Activated CD8-positive, alpha-beta memory T cell treated with anti-CD3 and anti-CD28 coated beads for 36 hours (primary cell): ENCODE measurements around the gene CROCC2. TPM values are rescaled to one million over a fixed set of nuclear protein-coding genes. Genes with fewer than 3 reads are reported as not detected.

ENCODE experiments used
- CTCF ChIA-PET: fragments of 350-600 bp; sonication (Branson Sonifier 250); formaldehyde crosslinking; loops from one replicate; lab custom pipeline; 2021; ENCODE audit warnings: antibody characterized with exemption; lab: Charles Lee
- POLR2A ChIA-PET: fragments of 350-600 bp; sonication (Branson Sonifier 250); formaldehyde crosslinking; loops from one replicate; lab custom pipeline; 2021; ENCODE audit warnings: antibody characterized with exemption; lab: Charles Lee
- total RNA-seq, 2 experiments: library from RNA; stranded (reverse); gene quantifications; one replicate each; pipeline ENCODE4 v1.2.3, GENCODE V29; 2021

Gene CROCC2
- total RNA-seq, 2 experiments from 2014 or later: not detected

- ChIA-PET CTCF (interaction anchor here (0.6 kb wide), 1 partner anchor 202 kb away, joined by 4 read pairs; no protein-coding TSS in a partner anchor), POLR2A (no interaction called here)
Measured at GRCh38 chr2:240901986-240902614, 4.0 kb upstream of the CROCC2 start.

GRCh38 chr2:240902615-240903041 is 3.5 kb upstream of the CROCC2 start:
- ChIA-PET POLR2A (no interaction called here), CTCF (interaction anchor here (0.6 kb wide), 1 partner anchor 201 kb away, joined by 4 read pairs; no protein-coding TSS in a partner anchor)

GRCh38 chr2:240903191-240904060 is 2.7 kb upstream of the CROCC2 start:
- CTCF ChIA-PET: interaction anchor here (0.6 kb wide), 1 partner anchor 361 kb away, joined by 3 read pairs; no protein-coding TSS in a partner anchor
- POLR2A ChIA-PET: no interaction called here

- CTCF ChIA-PET: no interaction called here
- POLR2A ChIA-PET: no interaction called here
Measured at GRCh38 chr2:240904216-240905175, 1.6 kb upstream of the CROCC2 start.

GRCh38 chr2:240905176-240905781 is 857 bp upstream of the CROCC2 start:
- ChIA-PET CTCF (no interaction called here), POLR2A (no interaction called here)

GRCh38 chr2:240906911-240907590 is 915 bp downstream of the CROCC2 start:
- ChIA-PET CTCF (no interaction called here), POLR2A (no interaction called here)

- CTCF ChIA-PET: no interaction called here
Measured at GRCh38 chr2:240909216-240909974, 3.3 kb downstream of the CROCC2 start.

GRCh38 chr2:240911641-240912265 is 5.6 kb downstream of the CROCC2 start:
- CTCF ChIA-PET: interaction anchor here (1.5 kb wide), 1 partner anchor 398 kb away, joined by 4 read pairs; no protein-coding TSS in a partner anchor
- POLR2A ChIA-PET: no interaction called here

More at GRCh38 chr2:240909216-240909974, 3.3 kb downstream of the CROCC2 start:
- POLR2A ChIA-PET: no interaction called here

GRCh38 chr2:240912878-240913809 is 7.0 kb downstream of the CROCC2 start:
- CTCF ChIA-PET: interaction anchor here (1.5 kb wide), 1 partner anchor 399 kb away, joined by 4 read pairs; no protein-coding TSS in a partner anchor
- POLR2A ChIA-PET: no interaction called here

GRCh38 chr2:240913810-240914644 is 7.9 kb downstream of the CROCC2 start:
- ChIA-PET POLR2A (no interaction called here), CTCF (interaction anchor here (0.6 to 1.0 kb wide), 3 partner anchors 16 to 69 kb away, joined by 3 to 4 read pairs (median 3); no protein-coding TSS in a partner anchor)

- POLR2A ChIA-PET: no interaction called here
- CTCF ChIA-PET: interaction anchor here (0.6 to 1.0 kb wide), 3 partner anchors 17 to 69 kb away, joined by 3 to 4 read pairs (median 3); no protein-coding TSS in a partner anchor
Measured at GRCh38 chr2:240914645-240915525, 8.7 kb downstream of the CROCC2 start.

GRCh38 chr2:240915526-240916341 is 9.6 kb downstream of the CROCC2 start:
- CTCF ChIA-PET: no interaction called here
- POLR2A ChIA-PET: no interaction called here

- CTCF ChIA-PET: no interaction called here
- POLR2A ChIA-PET: no interaction called here
Measured at GRCh38 chr2:240916571-240917008, 10.5 kb downstream of the CROCC2 start.
